Lower leg skin (tissue), 4 donors: ENCODE measurements around the gene TFG. TPM values are rescaled to one million over a fixed set of nuclear protein-coding genes. Genes with fewer than 3 reads are reported as not detected.

ENCODE experiments used
- DNase-seq, 2 donors: peaks; one replicate each; pipeline ENCODE4 v3.0.0-alpha.2; 2019; ENCODE audit warnings: low spot score in 2 of 2
- H3K4me3 ChIP-seq: fragments of 200-600 bp; sonication (generic); 2 replicates; pipeline ENCODE4 v1.5.1; 2017; ENCODE audit warnings: mild to moderate bottlenecking, low read depth; ENCODE audit not compliant: poor library complexity, severe bottlenecking
- CTCF ChIP-seq, 3 donors: fragments of 450-650 bp; IDR thresholded peaks; one replicate each; pipeline ENCODE4 v1.5.1; 2016; ENCODE audit warnings: antibody characterized with exemption in 3 of 3, mild to moderate bottlenecking in 3 of 3, moderate library complexity in 2 of 3
- POLR2A ChIP-seq, 2 donors: fragments of 450-650 bp; IDR thresholded peaks; one replicate each; pipeline ENCODE4 v1.6.1; 2016 to 2017; ENCODE audit warnings: antibody characterized with exemption in 2 of 2, mild to moderate bottlenecking in 1 of 2, moderate library complexity in 1 of 2
- WGBS, 2 donors: methylation state at CpG; one replicate each; pipeline ENCODE4 v1.1.5; 2018; 5-methylcytosine and 5-hydroxymethylcytosine counted together
- intact Hi-C: fragments of 100-400 bp; cut with DNase I; formaldehyde crosslinking; loops from one replicate; pipeline ENCODE4 v1.15.0; 2023; ENCODE audit warnings: low total_unique reads
- total RNA-seq, 4 donors: library from RNA; depleted of rRNA; stranded (reverse); fragments of >200 nt; gene quantifications; one replicate each; pipeline ENCODE4 v1.1.0, GENCODE V29; 2016

Gene TFG
- total RNA-seq, 4 donors from 2014 or later = 61.0 to 67.9 (median 66.9) TPM

DNA sequence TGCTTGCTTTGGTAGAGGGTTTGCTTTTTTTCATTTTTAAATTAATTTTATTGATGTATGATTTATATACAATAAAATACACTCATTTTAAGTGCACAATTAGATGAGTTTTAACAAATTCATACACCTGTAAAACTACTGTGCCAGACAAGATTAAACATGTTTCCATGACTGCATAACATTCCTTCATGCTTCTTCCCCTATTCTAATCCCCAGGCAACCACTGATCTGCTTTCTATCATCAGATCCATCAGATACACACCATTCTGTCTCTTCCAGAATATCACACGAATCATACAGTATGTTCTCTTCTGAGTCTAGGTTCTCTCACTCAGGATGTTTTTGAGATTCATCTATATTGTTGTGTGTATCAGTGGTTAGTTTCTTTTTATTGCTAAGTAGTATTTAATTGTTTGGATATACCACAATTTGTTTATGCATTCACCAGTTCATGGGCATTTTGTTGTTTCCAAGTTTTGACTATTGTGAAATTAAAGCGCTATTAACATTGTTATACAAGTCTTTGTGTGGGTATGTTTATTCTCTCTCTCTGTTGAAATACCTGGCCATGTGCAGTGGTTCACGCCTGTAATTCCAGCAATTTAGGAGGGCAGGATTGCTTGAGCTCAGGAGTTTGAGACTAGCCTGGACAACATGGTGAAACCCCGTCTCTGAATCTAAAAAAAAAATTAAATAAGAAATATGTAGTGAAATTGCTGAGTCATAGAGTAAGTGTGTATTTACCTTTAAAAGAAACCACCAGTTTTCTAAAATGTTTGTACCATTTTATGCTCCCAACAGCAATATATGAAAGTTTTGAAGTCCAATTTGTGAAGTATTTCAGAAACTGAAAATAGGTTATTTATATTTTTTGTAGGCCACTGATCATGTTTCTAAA, 7.0 kb upstream of the TFG start:
- H3K4me3 ChIP-seq = no peak overlapping the region
- no peak for DNase-seq
- intact Hi-C loops = no loop called here
- TF ChIP-seq POLR2A (IDR thresholded peaks at IDR 0.05) (no peak), CTCF (IDR thresholded peaks at IDR 0.05) (no peak)
- WGBS, 2 donors = 65 to 67% methylated on average over 4 of the region's 4 CpGs

GRCh38 chr3:100702980-100703345, 6.3 kb upstream of the TFG start:
- TF ChIP-seq CTCF (IDR thresholded peaks at IDR 0.05) = no peak
- TF ChIP-seq POLR2A (IDR thresholded peaks at IDR 0.05) = no peak
- no peak for DNase-seq
- WGBS, 2 donors = 83 to 88% methylated on average over 5 of the region's 5 CpGs
- intact Hi-C loops = no loop called here
- no peak overlapping the region for H3K4me3 ChIP-seq

DNA sequence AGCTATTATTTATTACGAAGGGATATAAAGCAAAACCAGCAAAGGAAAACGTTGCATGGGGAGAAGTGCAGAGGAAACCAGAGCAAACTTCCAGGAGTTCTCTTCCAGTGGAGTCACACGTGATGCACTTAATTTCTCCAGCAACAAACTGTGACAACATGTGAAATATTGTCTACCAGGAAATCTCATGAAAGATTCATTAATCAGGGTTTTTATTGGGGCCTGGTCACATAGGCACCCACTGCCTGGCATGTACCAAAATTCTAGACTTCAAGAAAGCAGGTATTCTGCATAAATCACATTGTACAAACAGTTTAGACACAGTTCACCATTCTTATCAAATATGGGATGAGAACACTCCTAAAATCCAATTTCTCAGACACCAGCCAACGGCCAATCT, 5.4 kb upstream of the TFG start:
- TF ChIP-seq POLR2A (IDR thresholded peaks at IDR 0.05) (no peak), CTCF (IDR thresholded peaks at IDR 0.05) (no peak)
- no peak overlapping the region for H3K4me3 ChIP-seq
- intact Hi-C loops = no loop called here
- DNase-seq = no peak
- 78 to 84% methylated on average over 4 of the region's 4 CpGs for WGBS, 2 donors

GRCh38 chr3:100706365-100706764, 2.9 kb upstream of the TFG start:
- 36 to 49% methylated on average over 3 of the region's 3 CpGs for WGBS, 2 donors
- TF ChIP-seq POLR2A (IDR thresholded peaks at IDR 0.05) = no peak
- TF ChIP-seq CTCF (IDR thresholded peaks at IDR 0.05) = no peak
- intact Hi-C loops = no loop called here
- DNase-seq = no peak
- H3K4me3 ChIP-seq = no peak overlapping the region

- WGBS, 2 donors = 60 to 72% methylated on average over 3 of the region's 3 CpGs
- TF ChIP-seq CTCF (IDR thresholded peaks at IDR 0.05) (no peak), POLR2A (IDR thresholded peaks at IDR 0.05) (no peak)
- intact Hi-C loops = no loop called here
- no peak for DNase-seq
- no peak overlapping the region for H3K4me3 ChIP-seq
Measured at GRCh38 chr3:100708644-100708988, 678 bp upstream of the TFG start.

DNA sequence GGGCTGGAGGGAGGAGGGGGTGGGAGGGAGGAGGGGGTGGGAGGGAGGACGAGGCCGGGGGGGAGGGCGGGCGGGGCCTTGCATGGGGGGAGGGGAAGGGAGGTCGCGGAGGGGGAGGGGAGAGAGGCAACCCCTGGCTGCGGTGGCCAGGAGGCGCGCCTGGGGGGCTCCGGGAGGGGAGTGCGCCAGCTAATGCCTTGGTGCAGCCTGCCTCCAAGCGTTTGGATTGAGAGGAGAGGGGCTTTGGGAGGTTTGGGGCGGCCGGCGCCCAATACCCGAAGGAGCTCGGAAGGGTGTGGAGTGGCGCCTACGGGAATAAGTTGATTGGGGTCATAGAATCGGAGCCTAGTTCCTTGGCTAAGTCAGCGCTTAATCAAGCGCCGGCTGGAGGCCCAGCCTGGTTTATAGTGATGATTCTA, 557 bp downstream of the TFG start:
- no peak for TF ChIP-seq CTCF (IDR thresholded peaks at IDR 0.05)
- no peak for TF ChIP-seq POLR2A (IDR thresholded peaks at IDR 0.05)
- DNase-seq = peak; percentile 25 to 88
- intact Hi-C loops = no loop called here
- 1 to 2% methylated on average over 14 to 17 of the region's 23 CpGs for WGBS, 2 donors
- peak overlapping the region; percentile 82 for H3K4me3 ChIP-seq
